H1 (cell line): ENCODE measurements around the gene EEF1AKMT3. TPM values are rescaled to one million over a fixed set of nuclear protein-coding genes. Genes with fewer than 3 reads are reported as not detected.

Experiments
- CTCF ChIA-PET: fragments of 300-600 bp; sonication (Branson Sonifier 250); formaldehyde crosslinking; loops from one replicate; lab custom pipeline; 2021; ENCODE audit not compliant: partially characterized antibody; lab: Charles Lee
- POLR2A ChIA-PET: fragments of 300-600 bp; sonication (Branson Sonifier 250); formaldehyde crosslinking; loops from one replicate; lab custom pipeline; 2021; ENCODE audit warnings: inconsistent platforms; ENCODE audit not compliant: partially characterized antibody; lab: Charles Lee
- DNase-seq, 2 experiments: peaks; one replicate each; pipeline versions ENCODE4 v3.0.0 to v3.0.0-alpha.2; 2010 to 2022; ENCODE audit warnings: low spot score in 2 of 2, low read depth in 1 of 2, mixed read lengths in 1 of 2
- FAIRE-seq: peaks from 2 replicates; lab custom pipeline; 2011; peaks lifted over from hg19 to GRCh38; lab: Jason Lieb, UNC
- H2AFZ ChIP-seq: 2 replicates; pipeline ENCODE4 v1.8.1; 2012; ENCODE audit warnings: low read length, inconsistent platforms
- H2AK5ac ChIP-seq: 2 replicates; pipeline ENCODE4 v1.6.1; 2013; ENCODE audit warnings: low read depth, low read length
- H2BK120ac ChIP-seq: replicated peaks from 2 replicates; pipeline ENCODE3; 2013; ENCODE audit warnings: low read depth, low read length, inconsistent platforms
- H2BK12ac ChIP-seq: 2 replicates; pipeline ENCODE4 v1.6.1; 2013; ENCODE audit warnings: low read depth, low read length
- H2BK15ac ChIP-seq: 2 replicates; pipeline ENCODE4 v1.6.1; 2013; ENCODE audit warnings: low read length
- H2BK20ac ChIP-seq: 2 replicates; pipeline ENCODE4 v1.6.1; 2013; ENCODE audit warnings: low read length
- H2BK5ac ChIP-seq: 2 replicates; pipeline ENCODE4 v1.6.1; 2013; ENCODE audit warnings: low read depth, low read length
- H3K14ac ChIP-seq: 2 replicates; pipeline ENCODE4 v1.6.1; 2013; ENCODE audit warnings: inconsistent platforms; ENCODE audit not compliant: insufficient read length
- H3K18ac ChIP-seq: 2 replicates; pipeline ENCODE4 v1.6.1; 2013; ENCODE audit warnings: low read length; ENCODE audit errors: extremely low read depth
- H3K23ac ChIP-seq: 2 replicates; pipeline ENCODE4 v1.6.1; 2013; ENCODE audit warnings: inconsistent platforms; ENCODE audit not compliant: insufficient read length
- H3K23me2 ChIP-seq: 2 replicates; pipeline ENCODE4 v1.6.1; 2013; ENCODE audit warnings: low read depth, low read length
- H3K27ac ChIP-seq: 2 replicates; pipeline ENCODE4 v1.6.1; 2011; ENCODE audit warnings: low read depth, low read length, inconsistent platforms
- H3K27me3 ChIP-seq, 4 experiments: replicated peaks in 1 of 4; 1 replicate in 1 of 4; 2 replicates in 3 of 4; pipeline versions ENCODE4 v1.6.1 to v1.8.1; 2011 to 2013; ENCODE audit warnings: low read length in 3 of 4, mild to moderate bottlenecking in 3 of 4, inconsistent platforms in 2 of 4, mixed read lengths in 2 of 4, moderate library complexity in 1 of 4; ENCODE audit not compliant: control insufficient read depth in 3 of 4, insufficient read depth in 3 of 4; ENCODE audit errors: extremely low read depth in 1 of 4
- H3K36me3 ChIP-seq, 4 experiments: 2 replicates each; pipeline versions ENCODE4 v1.6.1 to v1.8.1; 2011 to 2013; ENCODE audit warnings: mild to moderate bottlenecking in 4 of 4, low read length in 3 of 4, moderate library complexity in 2 of 4, control low read depth in 1 of 4, inconsistent platforms in 1 of 4; ENCODE audit not compliant: insufficient read depth in 4 of 4, control insufficient read depth in 2 of 4
- H3K4ac ChIP-seq: replicated peaks from 2 replicates; pipeline ENCODE3; 2013; ENCODE audit warnings: low read length, low read depth, mixed read lengths, inconsistent platforms; ENCODE audit not compliant: insufficient read length
- H3K4me1 ChIP-seq, 4 experiments: replicated peaks in 1 of 4; 1 replicate in 1 of 4; 2 replicates in 3 of 4; pipeline versions ENCODE4 v1.6.1 to v1.8.1; 2011 to 2013; ENCODE audit warnings: low read length in 3 of 4, inconsistent platforms in 2 of 4, mixed read lengths in 1 of 4; ENCODE audit not compliant: insufficient read depth in 4 of 4, control insufficient read depth in 3 of 4
- H3K4me2 ChIP-seq, 2 experiments: 2 replicates each; pipeline versions ENCODE4 v1.6.1 to v1.8.1; 2011 to 2013; ENCODE audit warnings: low read depth in 2 of 2, low read length in 2 of 2, control low read depth in 1 of 2, inconsistent platforms in 1 of 2, mild to moderate bottlenecking in 1 of 2; ENCODE audit not compliant: insufficient read depth in 1 of 2
- H3K4me3 ChIP-seq, 4 experiments: fragments of 200-600, 300-600 bp in 1 of 4; sonication (generic), shearing (Covaris generic), sonication (Bioruptor Twin) in 1 of 4; 2 replicates each; pipeline versions ENCODE4 v1.5.1 to v1.8.1; 2011 to 2016; ENCODE audit warnings: low read length in 4 of 4, low read depth in 3 of 4, control low read depth in 2 of 4, inconsistent platforms in 2 of 4, mild to moderate bottlenecking in 2 of 4, mixed read lengths in 1 of 4, moderate library complexity in 1 of 4; ENCODE audit not compliant: insufficient read depth in 2 of 4; ENCODE audit errors: extremely low read depth in 1 of 4
- H3K56ac ChIP-seq: replicated peaks from 2 replicates; pipeline ENCODE3; 2013; ENCODE audit warnings: low read depth, mild to moderate bottlenecking, mixed read lengths, low read length, inconsistent platforms; ENCODE audit not compliant: insufficient read length
- H3K79me1 ChIP-seq: 2 replicates; pipeline ENCODE4 v1.6.1; 2013; ENCODE audit warnings: low read depth, low read length, control low read depth
- H3K79me2 ChIP-seq, 2 experiments: 2 replicates each; pipeline versions ENCODE4 v1.6.1 to v1.8.1; 2012 to 2013; ENCODE audit warnings: low read length in 2 of 2, mild to moderate bottlenecking in 2 of 2, inconsistent platforms in 1 of 2; ENCODE audit not compliant: insufficient read depth in 2 of 2, control insufficient read depth in 1 of 2
- H3K9ac ChIP-seq, 4 experiments: replicated peaks in 1 of 4; 1 replicate in 1 of 4; 2 replicates in 3 of 4; pipeline versions ENCODE4 v1.6.1 to v1.8.1; 2011 to 2013; ENCODE audit warnings: low read depth in 3 of 4, low read length in 3 of 4, control low read depth in 2 of 4, mild to moderate bottlenecking in 2 of 4, moderate library complexity in 2 of 4, inconsistent platforms in 1 of 4; ENCODE audit errors: extremely low read depth in 1 of 4
- H3K9me3 ChIP-seq, 2 experiments: 2 replicates each; pipeline versions ENCODE4 v1.6.1 to v1.8.1; 2012 to 2013; ENCODE audit warnings: mild to moderate bottlenecking in 2 of 2, moderate library complexity in 2 of 2, control low read depth in 1 of 2, inconsistent platforms in 1 of 2, low read depth in 1 of 2, low read length in 1 of 2, mixed read lengths in 1 of 2; ENCODE audit not compliant: insufficient read depth in 2 of 2
- H4K20me1 ChIP-seq, 2 experiments: replicated peaks in 1 of 2; 2 replicates each; pipeline versions ENCODE3 to v1.8.1; 2011 to 2013; ENCODE audit warnings: inconsistent platforms in 2 of 2, low read length in 2 of 2, mild to moderate bottlenecking in 1 of 2; ENCODE audit not compliant: insufficient read depth in 2 of 2, control insufficient read depth in 1 of 2
- H4K5ac ChIP-seq: 2 replicates; pipeline ENCODE4 v1.6.1; 2013; ENCODE audit warnings: low read length, low read depth, mixed read lengths, inconsistent platforms; ENCODE audit not compliant: insufficient read length
- H4K8ac ChIP-seq: 2 replicates; pipeline ENCODE4 v1.8.0; 2013; ENCODE audit warnings: mild to moderate bottlenecking, moderate library complexity, low read length, inconsistent platforms; ENCODE audit not compliant: insufficient read depth; ENCODE audit errors: extremely low read depth
- H4K91ac ChIP-seq: replicated peaks from 2 replicates; pipeline ENCODE3; 2013; ENCODE audit warnings: low read length, mixed read lengths, inconsistent platforms; ENCODE audit not compliant: insufficient read length
- CEBPB ChIP-seq: IDR thresholded peaks from 2 replicates; pipeline ENCODE4 v1.6.1; 2012; ENCODE audit warnings: low read depth, low read length
- SRF ChIP-seq: IDR thresholded peaks from 2 replicates; pipeline ENCODE4 v1.6.1; 2011; ENCODE audit warnings: mild to moderate bottlenecking, low read depth, low read length, moderate library complexity
- WGBS, 2 experiments: shearing (Covaris generic) in 1 of 2; methylation state at CpG; one replicate each; pipeline versions ENCODE4 v1.1.6 to v1.1.7; 2013 to 2015; ENCODE audit warnings: low lambda C conversion rate in 2 of 2, mixed read lengths in 2 of 2, inconsistent platforms in 1 of 2, low coverage in 1 of 2, missing lambda C conversion rate in 1 of 2; ENCODE audit not compliant: insufficient replicate concordance in 2 of 2, insufficient coverage in 1 of 2, insufficient read length in 1 of 2; ENCODE audit errors: extremely low coverage in 1 of 2, missing lambda C conversion rate in 1 of 2; 5-methylcytosine and 5-hydroxymethylcytosine counted together
- polyA plus RNA-seq, 7 experiments: library from polyadenylated mRNA; depleted of rRNA in 3 of 7; stranded (reverse) in 5 of 7; unstranded in 2 of 7; fragments of >200 nt in 5 of 7; fragments of 200-250 nt in 2 of 7; gene quantifications; 1 replicate in 5 of 7; 2 replicates in 1 of 7; 4 replicates in 1 of 7; pipeline versions ENCODE4 v1.2.1 to v1.2.3, GENCODE V29; 2011 to 2013; ENCODE audit warnings: missing spikeins in 2 of 7, mixed read lengths in 2 of 7
- total RNA-seq: library from RNA; stranded (reverse); fragmentation: NEBNext Ultra II Directional; extraction: Animal tissue kit (Norgen Biotek cat#: 25700); gene quantifications from 2 replicates; pipeline ENCODE4 v1.2.1, GENCODE V29; 2021

The EEF1AKMT3 gene
- total and polyA plus RNA-seq, 2 of the 8 experiments (the other 6 are each of a cell fraction or from before 2014, with no cell fraction given), result 3.1 to 4.4 TPM

GRCh38 chr12:57732270-57732669, 40.1 kb upstream of the EEF1AKMT3 start:
- H3K9ac ChIP-seq, result no peak overlapping the region
- H2AK5ac ChIP-seq, result no peak overlapping the region
- DNase-seq (no peak), FAIRE-seq (no peak)
- 73% methylated on average over 4 of the region's 4 CpGs; no CpG with 5 or more reads in 1 of the 2 experiments for WGBS, 2 experiments
- H3K23ac ChIP-seq, result no peak overlapping the region
- H3K56ac ChIP-seq, result no peak overlapping the region
- no peaks in the 10 kb centered on the region; a peak in 1 of 8 replicates for H3K36me3 ChIP-seq
- H3K14ac ChIP-seq, result no peak overlapping the region
- H3K4me2 ChIP-seq, result no peak overlapping the region
- CTCF ChIA-PET, result interaction anchor here (0.5 to 2.6 kb wide), 12 partner anchors 9 to 272 kb away, joined by 3 to 19 read pairs (median 4); partner anchors contain the start of genes B4GALNT1 and TSPAN31
- H2BK20ac ChIP-seq, result no peak overlapping the region
- H3K4me3 ChIP-seq, result no peak overlapping the region
- no peak overlapping the region for H4K5ac ChIP-seq
- no peak overlapping the region for H3K27ac ChIP-seq
- H3K79me1 ChIP-seq, result no peaks in the 10 kb centered on the region
- TF ChIP-seq CEBPB, result 0 out of 2 replicates have a peak, but pooled peaks have one; percentile 17
- TF ChIP-seq SRF, result no peak
- no peaks in the 10 kb centered on the region for H3K79me2 ChIP-seq
- H2BK5ac ChIP-seq, result no peak overlapping the region
- peaks cover 0 to 19% of the 10 kb centered on the region in 2 experiments for H4K20me1 ChIP-seq
- H4K8ac ChIP-seq, result no peak overlapping the region
- no peaks in the 10 kb centered on the region for H3K9me3 ChIP-seq
- H2AFZ ChIP-seq, result no peak overlapping the region
- H2BK12ac ChIP-seq, result no peak overlapping the region
- POLR2A ChIA-PET, result interaction anchor here (0.9 to 3.4 kb wide), 4 partner anchors 9 to 112 kb away, joined by 3 to 10 read pairs (median 5); partner anchors contain the start of gene TSPAN31
- H3K27me3 ChIP-seq, result peaks cover 36 to 96% (median 80%) of the 10 kb centered on the region in 4 experiments
- no peak overlapping the region for H3K4ac ChIP-seq
- peaks cover 6 to 21% (median 13%) of the 10 kb centered on the region in 4 experiments; a peak in 6 of 7 replicates for H3K4me1 ChIP-seq
- no peak overlapping the region for H2BK15ac ChIP-seq
- H3K18ac ChIP-seq, result no peak overlapping the region
- H3K23me2 ChIP-seq, result peaks cover under 1% of the 10 kb centered on the region; the same call in 1 of the 2 replicates
- no peak overlapping the region for H2BK120ac ChIP-seq
- no peak overlapping the region for H4K91ac ChIP-seq
